ENCODE results near the gene KIF3B.
"Not testable (repeated sequence)": the region's sequence is repeated elsewhere in the genome, so short reads cannot be mapped to it uniquely, and the experiment has no call there.

Gene KIF3B

DNA sequence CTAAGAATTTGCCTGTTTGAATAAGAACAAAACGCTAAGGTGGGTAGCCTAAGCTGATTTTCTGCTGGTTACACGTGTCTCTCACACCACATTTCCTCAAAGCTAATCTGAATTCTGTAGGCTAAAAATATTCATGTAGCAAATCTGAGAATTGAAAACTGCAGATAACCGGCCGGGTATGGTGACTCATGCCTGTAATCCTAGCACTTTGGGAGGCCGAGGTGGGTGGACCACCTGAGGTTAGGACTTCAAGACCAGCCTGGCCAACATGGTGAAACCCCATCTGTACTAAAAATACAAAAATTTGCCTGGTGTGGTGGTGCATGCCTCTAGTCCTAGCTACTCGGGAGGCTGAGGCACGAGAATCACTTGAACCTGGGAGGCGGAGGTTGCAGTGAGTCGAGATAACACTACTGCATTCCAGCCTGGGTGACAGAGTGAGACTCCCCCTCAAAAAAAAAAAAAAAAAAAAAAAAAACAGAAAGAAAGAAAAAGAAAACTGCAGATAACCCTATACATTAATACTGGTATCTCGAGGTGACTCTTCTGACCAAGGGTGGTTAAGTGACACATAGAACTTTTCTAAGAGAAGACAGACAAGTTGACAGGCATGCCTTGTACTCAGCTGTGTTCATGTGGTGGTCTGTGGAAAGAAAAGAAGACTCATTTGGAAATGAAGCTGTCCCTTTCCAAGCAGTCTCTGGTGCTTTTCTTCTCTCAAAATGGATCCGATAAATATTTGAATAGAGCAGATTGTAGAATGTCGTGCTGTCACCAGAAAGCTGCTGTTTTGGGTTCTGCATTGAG lies 55.9 kb downstream of the KIF3B start:
- DNase-seq, result peak; percentile 69

DNA sequence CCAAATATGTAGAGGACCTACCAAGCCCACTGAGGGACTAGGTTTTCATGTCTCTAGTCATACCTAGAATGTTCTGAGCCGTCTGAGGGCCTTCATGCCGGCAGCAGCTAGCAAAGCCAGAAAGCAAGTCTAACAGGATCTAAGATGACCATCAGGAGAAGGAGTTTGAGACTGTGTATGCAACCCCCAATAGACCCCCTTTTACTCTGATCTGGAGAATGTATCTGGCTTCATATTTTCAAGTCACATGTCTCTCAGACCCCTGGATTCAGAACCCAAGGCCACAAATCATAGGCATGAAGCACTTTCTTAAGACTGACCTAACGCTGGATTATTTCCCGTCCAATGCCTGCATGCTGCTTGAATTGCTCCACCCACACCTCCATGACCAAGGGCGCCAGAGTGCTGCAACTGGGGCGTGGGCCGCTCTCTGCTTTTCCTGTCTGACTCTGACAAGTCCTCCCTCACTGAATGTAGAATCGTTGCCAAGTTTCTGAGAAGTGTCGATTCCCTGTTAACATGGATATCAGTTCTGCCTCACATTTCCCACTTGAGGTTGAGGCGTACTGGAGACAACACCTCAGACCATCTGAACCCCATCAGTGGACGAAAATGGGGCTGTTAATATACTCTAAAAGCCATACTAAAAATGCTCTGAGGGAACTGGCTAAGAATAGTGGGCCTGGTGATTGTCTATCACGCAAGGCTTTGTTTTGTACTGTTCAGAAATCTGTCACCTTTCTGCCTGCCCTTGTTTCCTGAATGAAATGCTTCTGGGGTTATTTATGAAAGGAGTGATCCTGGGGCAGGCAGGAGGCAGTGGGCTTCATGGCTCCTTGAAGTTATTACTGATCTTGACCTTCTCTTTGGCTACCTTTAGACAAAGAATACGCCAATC lies 56.8 kb downstream of the KIF3B start:
- peak; percentile 72 for DNase-seq

GRCh38 chr20:32336918-32337347 lies 59.5 kb downstream of the KIF3B start:
- DNase-seq, result no peak

- DNase-seq, result no peak
These were observed 60.6 kb downstream of the KIF3B start for GRCh38 chr20:32337937-32338661.

DNA sequence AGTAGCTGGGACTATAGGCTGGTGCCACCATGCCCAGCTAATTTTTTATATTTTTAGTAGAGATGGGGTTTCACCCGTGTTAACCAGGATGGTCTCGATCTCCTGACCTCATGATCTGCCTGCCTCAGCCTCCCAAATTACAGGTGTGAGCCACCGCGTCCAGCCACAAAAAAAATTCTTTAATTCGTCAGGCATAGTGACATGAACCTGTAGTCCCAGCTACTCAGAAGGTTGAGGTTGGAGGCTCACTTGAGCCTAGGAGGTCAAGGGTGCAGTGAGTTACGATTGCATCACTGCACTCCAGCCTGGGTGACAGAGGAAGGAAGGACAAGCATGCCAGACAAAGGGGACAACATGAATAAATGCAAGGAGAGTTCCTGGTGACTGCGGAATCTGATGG lies 61.2 kb downstream of the KIF3B start:
- no peak for DNase-seq

- no peak for DNase-seq
These were observed 61.7 kb downstream of the KIF3B start for GRCh38 chr20:32339116-32339515.

DNA sequence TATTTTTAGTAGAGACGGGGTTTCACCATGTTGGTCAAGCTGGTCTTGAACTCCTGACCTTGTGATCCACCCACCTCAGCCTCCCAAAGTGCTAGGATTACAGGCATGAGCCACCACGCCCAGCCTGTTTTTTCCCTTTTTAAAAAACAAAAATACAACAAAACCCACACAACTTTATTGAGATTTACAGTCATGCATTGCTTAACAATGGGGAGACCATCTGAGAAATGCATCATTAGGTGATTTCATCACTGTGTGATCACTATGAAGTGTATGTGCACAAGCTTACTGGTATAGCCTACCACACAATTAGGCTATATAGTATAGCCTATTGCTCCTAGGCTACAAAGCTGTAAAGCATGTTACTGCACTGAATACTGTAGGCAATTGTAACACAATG lies 63.6 kb downstream of the KIF3B start:
- DNase-seq, result not testable (repeated sequence)

GRCh38 chr20:32343439-32343838 lies 66.0 kb downstream of the KIF3B start:
- peak; percentile 15 for DNase-seq

- peak; percentile 46 for DNase-seq
These were observed 67.5 kb downstream of the KIF3B start for GRCh38 chr20:32344835-32345506.

DNA sequence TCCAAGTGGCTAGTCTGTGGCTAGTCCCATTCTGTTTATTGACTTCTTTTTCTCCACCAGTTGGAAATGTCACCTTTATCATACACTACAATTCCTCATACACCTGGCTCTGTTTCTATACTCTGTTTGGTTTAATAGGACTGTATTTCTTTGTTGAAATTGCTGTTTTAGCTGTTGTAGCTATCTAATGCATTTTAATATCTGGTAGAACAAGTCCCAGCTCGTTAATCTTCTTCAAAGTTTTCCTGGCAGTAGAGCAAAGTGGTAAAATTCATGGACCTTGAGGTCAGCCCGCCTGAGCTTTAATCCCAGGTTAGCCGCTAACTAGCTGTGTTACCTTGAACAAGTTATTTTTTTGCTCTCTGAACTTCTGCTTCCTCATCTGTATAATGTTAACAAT lies 70.8 kb downstream of the KIF3B start:
- DNase-seq, result no peak

DNA sequence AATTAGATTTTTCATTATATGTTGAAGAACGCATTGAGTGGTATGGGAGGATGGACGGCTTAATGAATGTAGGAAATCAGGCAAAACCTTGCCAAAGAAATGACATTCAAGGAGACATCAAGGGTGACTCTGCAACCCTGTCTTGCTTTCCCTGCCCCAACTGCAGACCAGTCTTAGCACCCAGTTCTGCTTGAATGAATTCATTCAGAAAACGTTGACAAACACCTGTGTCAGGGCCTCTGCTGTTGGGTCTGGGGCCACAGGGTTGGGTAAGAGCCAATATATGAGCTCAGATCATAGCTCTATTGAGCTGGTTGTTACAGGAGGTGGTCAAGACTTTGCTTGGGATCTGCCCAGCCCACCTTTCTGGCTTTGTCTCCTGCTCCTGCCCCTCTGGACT lies 73.0 kb downstream of the KIF3B start:
- DNase-seq, result no peak

DNA sequence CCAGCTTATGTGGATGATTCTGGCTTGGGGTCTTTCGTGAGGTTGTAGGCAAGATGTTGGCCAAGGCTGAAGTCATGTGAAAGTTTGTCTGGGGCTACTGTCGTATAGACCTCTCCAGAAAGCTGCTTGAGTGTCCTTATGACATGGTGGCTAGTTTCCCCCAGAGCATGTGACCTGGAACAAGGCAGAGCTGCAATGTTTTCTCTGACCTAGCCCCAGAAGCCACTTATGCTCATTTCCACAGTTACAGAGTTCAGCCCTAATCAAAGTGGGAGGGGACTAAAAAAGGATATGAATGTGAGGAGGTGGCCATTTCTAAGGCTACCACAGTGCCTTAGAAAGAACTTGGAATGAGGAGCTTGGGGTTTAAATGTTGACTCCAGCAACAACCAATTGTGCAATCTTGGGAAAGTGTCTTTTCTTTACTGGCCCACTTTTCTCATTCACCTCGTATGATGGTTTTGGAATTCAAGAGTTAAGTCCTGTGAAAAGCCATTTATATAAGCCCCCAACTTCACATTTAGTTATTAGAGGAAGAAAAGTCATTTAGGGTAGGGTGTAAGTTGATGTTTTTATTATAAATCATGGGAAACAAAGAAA lies 74.8 kb downstream of the KIF3B start:
- DNase-seq, result no peak

- DNase-seq, result no peak
These were observed 76.5 kb downstream of the KIF3B start for GRCh38 chr20:32353848-32354496.

GRCh38 chr20:32354592-32355416 lies 77.4 kb downstream of the KIF3B start:
- DNase-seq, result no peak

DNA sequence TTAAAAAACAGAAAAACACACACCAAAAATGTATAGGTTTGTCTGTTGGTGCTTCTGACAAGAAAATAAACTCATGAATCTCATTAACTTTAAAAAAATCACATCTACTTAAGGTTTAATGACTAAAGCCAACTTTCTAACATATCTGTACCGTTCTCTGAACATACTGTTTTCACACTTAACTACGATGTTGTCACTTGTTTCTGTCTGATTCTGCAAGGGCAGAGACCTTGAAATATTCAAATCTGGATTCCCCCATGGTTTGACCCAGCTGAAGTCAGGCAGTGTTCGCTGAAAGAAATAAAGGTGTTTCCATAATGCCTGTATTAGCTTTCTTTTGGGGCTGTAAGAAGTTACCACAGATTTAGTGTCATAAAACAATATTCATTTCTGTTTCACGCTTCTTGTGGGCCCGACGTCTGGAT lies 78.0 kb downstream of the KIF3B start:
- no peak for DNase-seq

- DNase-seq, result not testable (repeated sequence)
These were observed 78.6 kb downstream of the KIF3B start for GRCh38 chr20:32355907-32356621.

DNA sequence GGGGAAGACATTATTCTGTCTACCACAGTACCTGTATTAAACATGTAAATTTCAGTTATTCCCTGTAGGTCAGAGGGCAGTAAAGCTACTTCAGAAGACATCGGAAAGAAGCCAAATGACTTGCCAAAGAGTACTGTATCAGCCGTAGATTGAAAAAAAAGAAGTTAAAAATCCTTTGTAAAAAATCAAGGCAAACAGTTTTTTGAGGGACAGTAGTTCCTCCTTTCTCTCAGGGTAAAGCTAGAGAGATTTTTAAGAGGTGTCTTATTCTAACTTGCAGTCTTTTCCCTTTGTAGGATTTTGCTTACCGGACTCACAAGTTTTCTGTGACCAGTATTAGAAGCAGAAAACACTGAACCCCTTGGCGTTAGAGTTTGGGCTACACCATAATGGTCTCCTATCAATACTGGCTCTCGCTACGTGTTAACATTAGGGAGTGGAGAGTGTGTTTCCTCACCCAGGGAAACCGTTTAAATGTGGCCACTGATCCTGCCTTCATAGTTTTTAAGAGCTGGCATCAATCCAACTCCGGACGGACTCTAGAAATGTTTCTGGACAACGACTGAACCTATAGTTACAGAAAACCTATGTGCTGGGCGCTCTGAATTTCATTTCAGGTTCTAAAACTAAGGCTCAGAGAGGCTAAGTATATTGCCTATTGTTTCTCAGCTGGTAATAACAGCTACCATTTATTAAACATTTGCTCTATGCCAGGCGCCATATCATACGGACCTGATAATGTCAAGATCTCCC lies 79.3 kb downstream of the KIF3B start:
- DNase-seq, result no peak

GRCh38 chr20:32357375-32357868 lies 80.0 kb downstream of the KIF3B start:
- no peak for DNase-seq

Data from activated CD8-positive, alpha-beta memory T cell treated with anti-CD3 and anti-CD28 coated beads for 24 hours (primary cell).